GM13977 (cell line): Measurements from ENCODE around the gene CTIF.

Experiments used
- DNase-seq: peaks from one replicate; pipeline ENCODE4 v3.0.0; 2012; ENCODE audit warnings: low spot score
- in situ Hi-C: fragments of 300-500 bp; cut with MboI; formaldehyde crosslinking; loops from one replicate; pipeline ENCODE4 v1.12.0; 2022; ENCODE audit warnings: low sequenced_read_pairs, low pct_unique_long_range_greater_than_20kb, mixed read lengths, inconsistent platforms; ENCODE audit not compliant: unreplicated experiment
- TF ChIP-seq, protein P1 (sequence below): IDR thresholded peaks from 2 replicates; pipeline ENCODE4 v1.5.1; 2012; ENCODE audit warnings: mild to moderate bottlenecking, control low read depth; ENCODE audit not compliant: insufficient read depth; ENCODE audit errors: extremely low read depth, missing control alignments

CTIF gene

DNA sequence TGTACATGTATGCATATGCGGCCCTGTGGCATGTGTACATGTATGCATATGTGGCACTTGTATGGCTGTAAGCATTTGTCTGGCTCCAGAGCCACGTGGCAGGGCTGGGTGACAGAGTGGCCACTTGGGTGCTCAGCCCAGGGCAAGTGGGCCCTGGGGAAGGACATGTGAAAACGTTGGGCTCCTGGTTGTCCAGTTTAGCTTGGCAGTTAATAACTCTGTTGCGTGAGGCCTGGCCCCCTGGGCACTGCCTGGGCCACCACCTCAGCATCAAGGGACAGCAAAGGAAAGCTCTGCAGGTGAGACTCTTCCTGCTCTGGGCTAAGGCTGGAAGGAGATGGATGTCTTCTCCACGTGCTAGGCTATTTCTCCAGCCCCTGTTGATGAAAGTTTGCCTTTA lies 119.9 kb downstream of the CTIF start:
- TF ChIP-seq, protein P1, sequence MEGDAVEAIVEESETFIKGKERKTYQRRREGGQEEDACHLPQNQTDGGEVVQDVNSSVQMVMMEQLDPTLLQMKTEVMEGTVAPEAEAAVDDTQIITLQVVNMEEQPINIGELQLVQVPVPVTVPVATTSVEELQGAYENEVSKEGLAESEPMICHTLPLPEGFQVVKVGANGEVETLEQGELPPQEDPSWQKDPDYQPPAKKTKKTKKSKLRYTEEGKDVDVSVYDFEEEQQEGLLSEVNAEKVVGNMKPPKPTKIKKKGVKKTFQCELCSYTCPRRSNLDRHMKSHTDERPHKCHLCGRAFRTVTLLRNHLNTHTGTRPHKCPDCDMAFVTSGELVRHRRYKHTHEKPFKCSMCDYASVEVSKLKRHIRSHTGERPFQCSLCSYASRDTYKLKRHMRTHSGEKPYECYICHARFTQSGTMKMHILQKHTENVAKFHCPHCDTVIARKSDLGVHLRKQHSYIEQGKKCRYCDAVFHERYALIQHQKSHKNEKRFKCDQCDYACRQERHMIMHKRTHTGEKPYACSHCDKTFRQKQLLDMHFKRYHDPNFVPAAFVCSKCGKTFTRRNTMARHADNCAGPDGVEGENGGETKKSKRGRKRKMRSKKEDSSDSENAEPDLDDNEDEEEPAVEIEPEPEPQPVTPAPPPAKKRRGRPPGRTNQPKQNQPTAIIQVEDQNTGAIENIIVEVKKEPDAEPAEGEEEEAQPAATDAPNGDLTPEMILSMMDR, result no peak
- DNase-seq, result no peak
- in situ Hi-C loops, result no loop called here

DNA sequence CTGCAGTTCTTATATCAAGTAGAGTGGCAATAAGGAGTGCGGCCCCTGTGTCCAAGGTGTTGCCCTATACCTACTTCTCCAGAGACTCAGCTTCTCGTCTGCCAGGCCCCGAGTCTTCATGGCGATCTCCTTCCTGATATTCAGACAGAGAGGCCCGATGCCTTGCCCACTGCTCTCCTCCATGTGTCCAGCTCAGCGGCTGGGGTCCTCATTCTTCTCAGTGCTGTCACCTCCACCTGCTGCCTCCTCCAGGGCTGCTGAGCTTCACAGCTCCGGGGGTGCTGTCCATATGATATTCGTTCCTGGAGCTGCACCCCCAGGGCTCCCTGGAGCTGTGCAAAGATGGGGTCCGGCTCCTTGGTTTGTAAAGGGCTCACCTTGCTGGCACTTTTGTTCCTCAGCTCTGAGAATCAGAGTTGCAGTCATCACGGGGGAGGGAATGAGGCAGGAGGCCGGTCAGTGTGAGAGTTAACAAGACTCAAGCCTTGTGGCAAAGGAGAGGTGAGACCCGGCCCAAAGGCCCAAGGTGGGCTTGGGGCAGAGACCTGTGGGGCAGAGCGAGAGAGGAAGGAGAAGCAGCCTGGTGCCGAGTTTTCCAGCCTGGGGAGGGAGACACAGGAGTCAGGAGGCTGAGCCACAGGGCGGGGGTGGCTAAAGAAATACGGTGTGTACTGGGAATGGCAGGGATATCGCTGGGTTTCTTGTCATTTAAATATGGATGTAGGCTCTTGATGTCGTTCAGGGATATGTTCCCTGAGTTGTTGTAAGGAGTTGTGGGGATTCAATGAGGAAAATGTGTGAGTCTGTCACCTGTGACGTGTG lies 120.6 kb downstream of the CTIF start:
- TF ChIP-seq, protein P1, result no peak
- in situ Hi-C loops, result no loop called here
- DNase-seq, result no peak

DNA sequence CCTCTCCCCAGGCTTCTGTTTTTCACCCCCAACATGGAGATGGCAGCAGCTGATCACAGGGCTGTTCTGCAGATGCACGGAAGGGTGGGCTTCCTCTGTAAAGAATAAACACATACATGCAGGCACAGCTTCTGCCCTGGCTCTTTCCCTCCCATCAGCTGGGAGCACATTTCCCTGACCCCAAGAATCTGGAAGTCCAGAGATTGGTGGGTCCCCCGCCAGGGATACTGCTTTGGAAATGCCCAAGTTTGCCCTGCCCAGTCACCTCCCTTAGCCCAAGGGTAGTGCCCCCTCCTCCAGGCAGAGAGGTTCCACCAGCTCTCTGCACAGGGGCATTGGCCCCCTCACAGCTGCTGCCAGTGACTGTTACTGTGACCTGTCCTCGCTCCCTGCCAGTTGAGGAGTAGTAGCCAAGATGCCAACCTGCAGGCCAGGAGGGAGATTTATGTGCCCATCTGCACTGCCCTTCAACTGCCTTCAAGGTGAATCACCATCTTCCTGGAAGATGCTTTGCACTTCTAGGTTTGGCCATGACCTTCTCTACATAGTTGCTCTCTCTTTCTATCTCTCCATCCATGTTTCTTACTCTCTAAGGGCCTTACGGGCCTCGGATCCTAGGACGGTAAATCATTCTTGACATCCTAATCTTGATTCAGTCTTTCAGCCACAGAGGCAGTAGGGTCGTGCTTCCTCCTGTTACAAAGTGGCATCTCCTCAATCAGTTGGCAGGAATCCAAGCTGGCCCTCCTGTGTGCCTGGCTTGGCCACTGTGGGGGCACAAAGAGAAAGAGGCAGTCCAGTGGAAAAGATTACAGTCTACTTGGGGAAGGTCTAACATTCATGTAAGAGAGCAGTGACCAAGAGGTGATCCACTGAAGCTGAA lies 121.8 kb downstream of the CTIF start:
- TF ChIP-seq, protein P1, result no peak
- in situ Hi-C loops, result no loop called here
- no peak for DNase-seq

DNA sequence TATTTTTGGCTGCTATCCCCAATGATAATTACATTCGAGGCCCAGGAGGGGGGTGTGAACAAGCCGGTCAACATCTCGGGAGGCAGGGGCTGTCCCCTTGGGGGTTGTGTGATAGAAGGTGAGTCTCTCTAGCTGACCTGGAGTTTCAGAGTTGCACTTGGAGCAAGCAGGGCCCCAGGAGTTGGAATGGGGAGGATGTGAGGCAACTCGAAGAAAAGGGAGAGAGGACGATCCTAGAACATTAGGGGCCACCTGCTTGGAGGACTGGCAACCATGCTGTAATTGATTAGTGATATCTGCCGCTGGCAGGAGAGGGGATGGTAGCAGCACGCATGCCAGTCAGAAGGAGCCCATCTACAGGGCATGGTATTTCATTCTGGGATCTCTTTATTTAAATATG lies 122.6 kb downstream of the CTIF start:
- in situ Hi-C loops, result no loop called here
- no peak for DNase-seq
- TF ChIP-seq, protein P1, result no peak

DNA sequence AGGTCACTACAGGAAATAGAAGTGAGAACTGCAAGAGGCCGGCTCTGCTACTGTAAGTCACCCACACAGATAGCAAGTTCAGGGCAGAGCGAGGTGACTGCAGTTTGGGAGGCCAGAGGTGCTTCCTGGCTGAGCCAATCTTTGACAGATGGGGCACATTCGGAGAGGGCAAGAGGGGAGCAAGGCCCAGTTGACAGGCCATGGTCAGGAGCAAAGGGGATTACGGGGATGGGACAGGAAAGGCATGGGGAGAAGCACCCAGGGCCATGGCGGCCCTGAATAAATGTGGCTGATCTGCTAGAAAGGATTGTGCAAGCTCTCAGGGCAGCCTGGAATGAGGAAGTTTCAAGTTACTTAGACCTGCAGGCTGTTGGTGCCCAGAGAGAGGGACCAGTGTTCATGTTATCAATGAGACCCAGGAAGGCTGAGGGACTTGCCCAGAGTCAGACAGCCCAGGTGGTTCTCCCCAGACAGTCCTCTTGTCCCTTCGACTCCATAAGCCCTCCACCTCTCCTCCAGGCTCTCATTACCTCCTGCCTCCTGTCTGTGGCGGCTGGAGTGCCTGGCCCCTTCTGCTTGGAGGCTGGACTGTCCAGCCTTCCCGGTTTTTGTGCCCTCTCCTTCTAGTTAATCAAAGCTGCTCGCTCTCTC lies 123.3 kb downstream of the CTIF start:
- TF ChIP-seq, protein P1, result no peak
- in situ Hi-C loops, result no loop called here
- no peak for DNase-seq
